Liver (tissue), 9 donors: Measurements from ENCODE around the gene CHKA. TPM values are rescaled to one million over a fixed set of nuclear protein-coding genes. Genes with fewer than 3 reads are reported as not detected.

ENCODE experiments used
- DNase-seq: peaks from one replicate; pipeline ENCODE4 v3.0.0-alpha.2; 2017; ENCODE audit warnings: low spot score
- H3K27ac ChIP-seq, 2 donors: one replicate each; pipeline ENCODE4 v1.7.0; 2013; ENCODE audit warnings: inconsistent platforms in 2 of 2, low read length in 2 of 2, control low read depth in 1 of 2, low read depth in 1 of 2, mild to moderate bottlenecking in 1 of 2
- H3K27me3 ChIP-seq, 4 donors: one replicate each; pipeline versions ENCODE4 v1.6.1 to v1.7.0; 2013; ENCODE audit warnings: low read length in 3 of 4, inconsistent platforms in 1 of 4, mild to moderate bottlenecking in 1 of 4, moderate library complexity in 1 of 4; ENCODE audit not compliant: control insufficient read depth in 4 of 4, insufficient read depth in 4 of 4
- H3K36me3 ChIP-seq, 4 donors: one replicate each; pipeline versions ENCODE4 v1.6.1 to v1.7.0; 2013; ENCODE audit warnings: low read length in 3 of 4, mild to moderate bottlenecking in 3 of 4, low read depth in 1 of 4, moderate library complexity in 1 of 4; ENCODE audit not compliant: control insufficient read depth in 4 of 4, insufficient read depth in 3 of 4
- H3K4me1 ChIP-seq, 4 donors: one replicate each; pipeline versions ENCODE4 v1.6.1 to v1.7.0; 2013; ENCODE audit warnings: low read length in 3 of 4, mild to moderate bottlenecking in 3 of 4, moderate library complexity in 1 of 4; ENCODE audit not compliant: control insufficient read depth in 4 of 4, insufficient read depth in 4 of 4
- H3K4me3 ChIP-seq, 3 donors: one replicate each; pipeline versions ENCODE4 v1.6.1 to v1.7.0; 2013; ENCODE audit warnings: low read length in 3 of 3, control low read depth in 1 of 3, low read depth in 1 of 3, mild to moderate bottlenecking in 1 of 3
- H3K9ac ChIP-seq, 2 donors: one replicate each; pipeline ENCODE4 v1.7.0; 2013; ENCODE audit warnings: low read length in 2 of 2, mild to moderate bottlenecking in 2 of 2, moderate library complexity in 2 of 2, control low read depth in 1 of 2, low read depth in 1 of 2
- H3K9me3 ChIP-seq, 4 donors: one replicate each; pipeline versions ENCODE4 v1.6.1 to v1.7.0; 2013; ENCODE audit warnings: low read length in 3 of 4; ENCODE audit not compliant: control insufficient read depth in 4 of 4
- ATF3 ChIP-seq: IDR thresholded peaks from 2 replicates; pipeline ENCODE4 v1.6.1; 2016; ENCODE audit warnings: antibody characterized with exemption
- EGR1 ChIP-seq, 2 donors: IDR thresholded peaks; 2 replicates each; pipeline ENCODE4 v1.6.1; 2016 to 2018; ENCODE audit warnings: antibody characterized with exemption in 2 of 2, low read depth in 2 of 2
- FOXA1 ChIP-seq: IDR thresholded peaks from 2 replicates; pipeline ENCODE4 v1.6.1; 2016; ENCODE audit warnings: antibody characterized with exemption
- FOXA2 ChIP-seq: IDR thresholded peaks from 2 replicates; pipeline ENCODE4 v1.6.1; 2016; ENCODE audit warnings: antibody characterized with exemption
- GABPA ChIP-seq, 2 donors: IDR thresholded peaks in 1 of 2; conservative IDR thresholded peaks in 1 of 2; 2 replicates each; pipeline ENCODE4 v1.6.1; 2016; ENCODE audit warnings: antibody characterized with exemption in 2 of 2, mild to moderate bottlenecking in 1 of 2, moderate library complexity in 1 of 2
- HNF4A ChIP-seq, 2 donors: conservative IDR thresholded peaks; 2 replicates each; pipeline ENCODE4 v1.6.1; 2016; ENCODE audit warnings: antibody characterized with exemption in 2 of 2, mild to moderate bottlenecking in 2 of 2
- HNF4G ChIP-seq: IDR thresholded peaks from 2 replicates; pipeline ENCODE4 v1.6.1; 2016; ENCODE audit warnings: antibody characterized with exemption
- JUND ChIP-seq, 2 donors: IDR thresholded peaks; 2 replicates each; pipeline ENCODE4 v1.6.1; 2016; ENCODE audit warnings: antibody characterized with exemption in 2 of 2
- NR2F2 ChIP-seq: IDR thresholded peaks from 2 replicates; pipeline ENCODE4 v1.6.1; 2016; ENCODE audit warnings: antibody characterized with exemption
- RAD21 ChIP-seq, 2 donors: IDR thresholded peaks; 2 replicates each; pipeline ENCODE4 v1.6.1; 2016; ENCODE audit warnings: antibody characterized with exemption in 2 of 2, mild to moderate bottlenecking in 2 of 2
- REST ChIP-seq: IDR thresholded peaks from 2 replicates; pipeline ENCODE4 v1.6.1; 2016; ENCODE audit warnings: antibody characterized with exemption, mild to moderate bottlenecking
- RXRA ChIP-seq, 2 donors: IDR thresholded peaks; 2 replicates each; pipeline ENCODE4 v1.6.1; 2017 to 2018; ENCODE audit warnings: antibody characterized with exemption in 2 of 2, mild to moderate bottlenecking in 1 of 2
- SP1 ChIP-seq: IDR thresholded peaks from 2 replicates; pipeline ENCODE4 v1.6.1; 2018; ENCODE audit warnings: antibody characterized with exemption, mild to moderate bottlenecking
- TAF1 ChIP-seq: conservative IDR thresholded peaks from 2 replicates; pipeline ENCODE4 v1.6.1; 2016; ENCODE audit warnings: antibody characterized with exemption, mild to moderate bottlenecking
- YY1 ChIP-seq: IDR thresholded peaks from 2 replicates; pipeline ENCODE4 v1.6.1; 2016; ENCODE audit warnings: antibody characterized with exemption, mild to moderate bottlenecking
- WGBS: extraction: QIAGEN DNeasy Blood & Tissue Kit; methylation state at CpG from one replicate; pipeline ENCODE4 v1.1.7; 2013; 5-methylcytosine and 5-hydroxymethylcytosine counted together
- polyA plus RNA-seq, 2 donors: library from polyadenylated mRNA; stranded (reverse) in 1 of 2; unstranded in 1 of 2; fragments of 200-250 nt in 1 of 2; fragments of >200 nt in 1 of 2; fragmentation: Nextera tagmentation in 1 of 2; extraction: Ambion mirVana in 1 of 2; gene quantifications; one replicate each; pipeline versions ENCODE4 v1.2.1 to v1.2.3, GENCODE V29; 2013 to 2015
- total RNA-seq, 2 donors: library from RNA; depleted of rRNA; stranded (reverse); fragments of >200 nt; gene quantifications; one replicate each; pipeline ENCODE4 v1.2.3, GENCODE V29; 2014
- TF ChIP-seq, protein P1 (sequence below): IDR thresholded peaks from 2 replicates; pipeline ENCODE4 v1.6.1; 2016; ENCODE audit warnings: antibody characterized with exemption
- TF ChIP-seq, protein P2 (sequence below): fragments of 150-350 bp; IDR thresholded peaks from 2 replicates; pipeline ENCODE4 v1.5.1; 2017; ENCODE audit warnings: improper control_type of control experiment, low read depth, low read length; ENCODE audit not compliant: missing input control
- TF ChIP-seq, protein P3 (sequence below): IDR thresholded peaks from 2 replicates; pipeline ENCODE4 v1.6.1; 2016; ENCODE audit warnings: antibody characterized with exemption
- donor health status: healthy.
- donor health status: healthy.
- donor health status: healthy.
- donor health status: healthy.
- donor health status: healthy.

The CHKA gene
- total and polyA plus RNA-seq, 4 donors = 11.4 to 41.9 (median 17.3) TPM

GRCh38 chr11:68038718-68039525 lies 82.3 kb downstream of the CHKA start, which contains the start of gene TCIRG1:
TSS of gene TCIRG1 (plus strand) at chr11:68039025. CDS start at chr11:68041272, 2,247 bp downstream.
- Histone ChIP-seq H3K9me3 (no peaks in the 10 kb centered on the region), H3K4me3 (peak within 1 kb of the TSS; percentile 79 to 88 (median 80)), H3K27me3 (no peaks in the 10 kb centered on the region), H3K27ac (peak within 1 kb of the TSS; percentile 93 to 98), H3K4me1 (peaks cover 20 to 51% (median 33%) of the 10 kb centered on the region in 4 donors), H3K36me3 (peaks cover 0 to 7% (median 3%) of the 10 kb centered on the region in 4 donors), H3K9ac (peak within 1 kb of the TSS; percentile 82 to 84)
- 5% methylated on average over 51 of the region's 51 CpGs for WGBS
- TF ChIP-seq HNF4A (conservative IDR thresholded peaks at IDR 0.05) (no peak), FOXA2 (no peak), RAD21 (IDR thresholded peaks at IDR 0.05) (peak; percentile 30 to 48), RXRA (IDR thresholded peaks at IDR 0.05) (no peak), GABPA (IDR thresholded peaks at IDR 0.05 in 1 of 2, conservative IDR thresholded peaks at IDR 0.05 in 1 of 2) (no peak), REST (peak; percentile 44), JUND (IDR thresholded peaks at IDR 0.05) (no peak), EGR1 (IDR thresholded peaks at IDR 0.05; ENCODE audit: low read depth in 2 of 2) (no peak), NR2F2 (no peak), FOXA1 (no peak), YY1 (peak; percentile 61), HNF4G (no peak), TAF1 (peak; percentile 83)
- TF ChIP-seq, protein P1, sequence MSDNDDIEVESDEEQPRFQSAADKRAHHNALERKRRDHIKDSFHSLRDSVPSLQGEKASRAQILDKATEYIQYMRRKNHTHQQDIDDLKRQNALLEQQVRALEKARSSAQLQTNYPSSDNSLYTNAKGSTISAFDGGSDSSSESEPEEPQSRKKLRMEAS = no peak
- TF ChIP-seq, protein P2, sequence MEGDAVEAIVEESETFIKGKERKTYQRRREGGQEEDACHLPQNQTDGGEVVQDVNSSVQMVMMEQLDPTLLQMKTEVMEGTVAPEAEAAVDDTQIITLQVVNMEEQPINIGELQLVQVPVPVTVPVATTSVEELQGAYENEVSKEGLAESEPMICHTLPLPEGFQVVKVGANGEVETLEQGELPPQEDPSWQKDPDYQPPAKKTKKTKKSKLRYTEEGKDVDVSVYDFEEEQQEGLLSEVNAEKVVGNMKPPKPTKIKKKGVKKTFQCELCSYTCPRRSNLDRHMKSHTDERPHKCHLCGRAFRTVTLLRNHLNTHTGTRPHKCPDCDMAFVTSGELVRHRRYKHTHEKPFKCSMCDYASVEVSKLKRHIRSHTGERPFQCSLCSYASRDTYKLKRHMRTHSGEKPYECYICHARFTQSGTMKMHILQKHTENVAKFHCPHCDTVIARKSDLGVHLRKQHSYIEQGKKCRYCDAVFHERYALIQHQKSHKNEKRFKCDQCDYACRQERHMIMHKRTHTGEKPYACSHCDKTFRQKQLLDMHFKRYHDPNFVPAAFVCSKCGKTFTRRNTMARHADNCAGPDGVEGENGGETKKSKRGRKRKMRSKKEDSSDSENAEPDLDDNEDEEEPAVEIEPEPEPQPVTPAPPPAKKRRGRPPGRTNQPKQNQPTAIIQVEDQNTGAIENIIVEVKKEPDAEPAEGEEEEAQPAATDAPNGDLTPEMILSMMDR = peak; percentile 7
- peak; percentile 82 for DNase-seq

DNA sequence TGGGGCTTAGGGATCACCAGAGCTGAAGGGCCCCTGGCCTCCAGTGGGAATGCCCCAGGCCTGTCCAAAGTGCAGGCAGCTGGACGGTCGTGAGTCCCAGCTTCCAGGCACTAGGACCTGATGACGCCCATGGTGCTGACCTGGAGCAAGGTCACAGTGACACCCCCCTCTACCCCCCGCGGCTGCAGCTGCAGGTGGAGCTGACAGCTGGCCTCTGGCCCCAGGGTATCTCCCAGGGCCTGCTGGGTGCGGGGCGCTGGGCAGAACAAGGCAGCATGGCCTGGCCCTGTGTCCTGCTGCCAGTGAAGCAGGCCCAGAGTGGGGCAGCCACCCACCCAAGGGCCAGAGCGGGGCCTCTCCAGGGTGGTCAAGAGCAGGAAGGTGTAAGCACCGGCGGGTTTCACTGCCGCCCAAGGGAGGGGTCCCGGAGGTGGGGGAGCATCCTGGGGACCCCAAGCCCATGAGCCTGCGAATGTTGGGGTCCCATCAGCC lies 82.9 kb downstream of the CHKA start:
- peak; percentile 74 for DNase-seq
- H3K27ac ChIP-seq = peak overlapping the region; percentile 93 to 98
- 16% methylated on average over 13 of the region's 13 CpGs for WGBS
- H3K36me3 ChIP-seq = peaks cover 0 to 6% (median 0%) of the 10 kb centered on the region in 4 donors
- H3K4me3 ChIP-seq = peak overlapping the region; percentile 58 to 88 (median 79)
- H3K4me1 ChIP-seq = peaks cover 23 to 58% (median 38%) of the 10 kb centered on the region in 4 donors
- H3K9ac ChIP-seq = peak overlapping the region; percentile 73 to 84
- no peaks in the 10 kb centered on the region for H3K9me3 ChIP-seq
- no peaks in the 10 kb centered on the region for H3K27me3 ChIP-seq
- peak in 1 of 2 donors; percentile 42 for TF ChIP-seq GABPA (IDR thresholded peaks at IDR 0.05 in 1 of 2, conservative IDR thresholded peaks at IDR 0.05 in 1 of 2)
- peak; percentile 95 to 96 for TF ChIP-seq RXRA (IDR thresholded peaks at IDR 0.05)
- TF ChIP-seq TAF1 = no peak
- TF ChIP-seq YY1 = peak; percentile 53
- peak; percentile 36 for TF ChIP-seq REST
- peak; percentile 23 to 63 for TF ChIP-seq JUND (IDR thresholded peaks at IDR 0.05)
- TF ChIP-seq NR2F2 = no peak
- TF ChIP-seq ATF3 = no peak
- TF ChIP-seq, protein P3, sequence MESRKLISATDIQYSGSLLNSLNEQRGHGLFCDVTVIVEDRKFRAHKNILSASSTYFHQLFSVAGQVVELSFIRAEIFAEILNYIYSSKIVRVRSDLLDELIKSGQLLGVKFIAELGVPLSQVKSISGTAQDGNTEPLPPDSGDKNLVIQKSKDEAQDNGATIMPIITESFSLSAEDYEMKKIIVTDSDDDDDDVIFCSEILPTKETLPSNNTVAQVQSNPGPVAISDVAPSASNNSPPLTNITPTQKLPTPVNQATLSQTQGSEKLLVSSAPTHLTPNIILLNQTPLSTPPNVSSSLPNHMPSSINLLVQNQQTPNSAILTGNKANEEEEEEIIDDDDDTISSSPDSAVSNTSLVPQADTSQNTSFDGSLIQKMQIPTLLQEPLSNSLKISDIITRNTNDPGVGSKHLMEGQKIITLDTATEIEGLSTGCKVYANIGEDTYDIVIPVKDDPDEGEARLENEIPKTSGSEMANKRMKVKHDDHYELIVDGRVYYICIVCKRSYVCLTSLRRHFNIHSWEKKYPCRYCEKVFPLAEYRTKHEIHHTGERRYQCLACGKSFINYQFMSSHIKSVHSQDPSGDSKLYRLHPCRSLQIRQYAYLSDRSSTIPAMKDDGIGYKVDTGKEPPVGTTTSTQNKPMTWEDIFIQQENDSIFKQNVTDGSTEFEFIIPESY = peak; percentile 26
- peak; percentile 94 to 95 for TF ChIP-seq HNF4A (conservative IDR thresholded peaks at IDR 0.05)
- peak in 1 of 2 donors; percentile 21 for TF ChIP-seq RAD21 (IDR thresholded peaks at IDR 0.05)
- peak in 1 of 2 donors; percentile 59 for TF ChIP-seq EGR1 (IDR thresholded peaks at IDR 0.05; ENCODE audit: low read depth in 2 of 2)
- TF ChIP-seq HNF4G = peak; percentile 76
- no peak for TF ChIP-seq FOXA1
- peak; percentile 96 for TF ChIP-seq SP1
